Measurements from ENCODE around the gene EPHA8. TPM values are rescaled to one million over a fixed set of nuclear protein-coding genes. Genes with fewer than 3 reads are reported as not detected.

The EPHA8 gene
- total and polyA plus RNA-seq, 3 donors from 2014 or later: 2.3 to 6.0 (median 5.2) TPM

GRCh38 chr1:22537441-22538139 is 25.7 kb upstream of the EPHA8 start:
- intact Hi-C loops (cut with DNase I; ENCODE audit: low total_unique reads): no loop called here
- Histone ChIP-seq H3K36me3 (ENCODE audit: low read depth, missing control alignments) (no peaks in the 10 kb centered on the region), H3K4me3 (no peak overlapping the region), H3K4me1 (peaks cover 17% of the 10 kb centered on the region), H3K27ac (peak overlapping the region; percentile 32 to 50), H3K9me3 (no peaks in the 10 kb centered on the region), H3K27me3 (no peaks in the 10 kb centered on the region)
- WGBS, 2 donors: 59 to 67% methylated on average over 10 to 13 of the region's 13 CpGs
- DNase-seq: peak; percentile 69
- no peak for TF ChIP-seq POLR2A (IDR thresholded peaks at IDR 0.05)
- no peak for TF ChIP-seq CTCF (IDR thresholded peaks at IDR 0.05)

GRCh38 chr1:22539510-22540118 is 23.7 kb upstream of the EPHA8 start:
- DNase-seq: no peak
- Histone ChIP-seq H3K36me3 (ENCODE audit: low read depth, missing control alignments) (no peaks in the 10 kb centered on the region), H3K4me1 (peaks cover 11% of the 10 kb centered on the region), H3K9me3 (no peaks in the 10 kb centered on the region), H3K27me3 (no peaks in the 10 kb centered on the region), H3K4me3 (no peak overlapping the region), H3K27ac (no peak overlapping the region)
- WGBS, 2 donors: 87 to 95% methylated on average over 16 of the region's 16 CpGs
- intact Hi-C loops (cut with DNase I; ENCODE audit: low total_unique reads): no loop called here
- TF ChIP-seq POLR2A (IDR thresholded peaks at IDR 0.05) (no peak), CTCF (IDR thresholded peaks at IDR 0.05) (no peak)

GRCh38 chr1:22540337-22540736 is 23.0 kb upstream of the EPHA8 start:
- H3K4me3 ChIP-seq: no peak overlapping the region
- 71 to 79% methylated on average over 5 of the region's 5 CpGs for WGBS, 2 donors
- no peaks in the 10 kb centered on the region for H3K36me3 ChIP-seq (ENCODE audit: low read depth, missing control alignments)
- H3K27me3 ChIP-seq: no peaks in the 10 kb centered on the region
- H3K4me1 ChIP-seq: peaks cover 11% of the 10 kb centered on the region
- intact Hi-C loops (cut with DNase I; ENCODE audit: low total_unique reads): no loop called here
- TF ChIP-seq CTCF (IDR thresholded peaks at IDR 0.05): no peak
- no peak for TF ChIP-seq POLR2A (IDR thresholded peaks at IDR 0.05)
- H3K27ac ChIP-seq: no peak overlapping the region
- no peak for DNase-seq
- no peaks in the 10 kb centered on the region for H3K9me3 ChIP-seq

- intact Hi-C loops (cut with DNase I; ENCODE audit: low total_unique reads): no loop called here
- no peaks in the 10 kb centered on the region for H3K27me3 ChIP-seq
- DNase-seq: no peak
- TF ChIP-seq CTCF (IDR thresholded peaks at IDR 0.05): no peak
- no peak for TF ChIP-seq POLR2A (IDR thresholded peaks at IDR 0.05)
- no peaks in the 10 kb centered on the region for H3K9me3 ChIP-seq
- 84 to 87% methylated on average over 8 to 9 of the region's 9 CpGs for WGBS, 2 donors
- peaks cover 5% of the 10 kb centered on the region for H3K4me1 ChIP-seq
- no peaks in the 10 kb centered on the region for H3K36me3 ChIP-seq (ENCODE audit: low read depth, missing control alignments)
- H3K4me3 ChIP-seq: no peak overlapping the region
- no peak overlapping the region for H3K27ac ChIP-seq
Measured at GRCh38 chr1:22542886-22543285, 20.4 kb upstream of the EPHA8 start.

- Histone ChIP-seq H3K36me3 (ENCODE audit: low read depth, missing control alignments) (no peaks in the 10 kb centered on the region), H3K4me3 (no peak overlapping the region), H3K27ac (no peak overlapping the region), H3K4me1 (no peaks in the 10 kb centered on the region), H3K9me3 (no peaks in the 10 kb centered on the region), H3K27me3 (no peaks in the 10 kb centered on the region)
- no peak for TF ChIP-seq POLR2A (IDR thresholded peaks at IDR 0.05)
- TF ChIP-seq CTCF (IDR thresholded peaks at IDR 0.05): no peak
- WGBS, 2 donors: 80 to 91% methylated on average over 6 of the region's 6 CpGs
- DNase-seq: no peak
- intact Hi-C loops (cut with DNase I; ENCODE audit: low total_unique reads): no loop called here
Measured at GRCh38 chr1:22543679-22544078, 19.6 kb upstream of the EPHA8 start.

All from testis (tissue), 3 donors.